NCI-H146 treated with DMSO at 0.1 percent for 48 hours (cell line): ENCODE data around the gene ARHGEF4.

ENCODE experiments used
- DNase-seq: peaks from one replicate; lab custom pipeline; 2025; ENCODE audit not compliant: unreplicated experiment; lab: John Stamatoyannopoulos, UW

ARHGEF4 gene

DNA sequence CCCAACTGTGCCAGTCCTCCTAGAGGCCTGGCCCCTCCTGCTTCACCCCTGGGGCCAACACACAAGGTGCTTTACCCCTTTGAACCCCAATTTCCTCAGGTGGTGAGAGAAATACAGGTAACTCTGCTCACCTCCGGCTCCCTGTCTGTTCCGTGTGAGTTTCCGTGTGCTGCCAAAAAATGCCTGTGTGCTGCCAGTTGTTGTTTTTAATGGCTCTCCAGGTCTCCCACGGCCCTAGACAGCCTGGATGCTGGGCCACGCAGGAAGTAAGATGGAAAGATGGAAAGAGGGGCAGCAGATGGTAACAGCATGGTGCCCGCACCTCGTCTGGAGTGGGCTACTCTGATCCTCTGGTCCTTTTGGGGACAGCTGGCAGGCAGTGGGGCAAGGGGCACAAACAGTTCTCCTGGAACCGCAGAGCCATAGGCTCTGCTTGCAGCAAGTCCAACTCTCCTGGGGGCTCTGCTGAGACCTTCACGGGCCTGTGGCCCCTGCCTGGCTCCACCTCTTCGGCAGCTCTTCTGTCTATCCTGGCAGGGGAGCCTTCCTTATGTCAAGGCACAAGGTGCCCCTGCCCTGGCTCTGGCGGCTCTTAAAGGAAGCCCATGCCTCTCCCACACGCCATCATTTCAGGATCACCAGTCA, 4.3 kb upstream of the ARHGEF4 start:
- no peak for DNase-seq

DNA sequence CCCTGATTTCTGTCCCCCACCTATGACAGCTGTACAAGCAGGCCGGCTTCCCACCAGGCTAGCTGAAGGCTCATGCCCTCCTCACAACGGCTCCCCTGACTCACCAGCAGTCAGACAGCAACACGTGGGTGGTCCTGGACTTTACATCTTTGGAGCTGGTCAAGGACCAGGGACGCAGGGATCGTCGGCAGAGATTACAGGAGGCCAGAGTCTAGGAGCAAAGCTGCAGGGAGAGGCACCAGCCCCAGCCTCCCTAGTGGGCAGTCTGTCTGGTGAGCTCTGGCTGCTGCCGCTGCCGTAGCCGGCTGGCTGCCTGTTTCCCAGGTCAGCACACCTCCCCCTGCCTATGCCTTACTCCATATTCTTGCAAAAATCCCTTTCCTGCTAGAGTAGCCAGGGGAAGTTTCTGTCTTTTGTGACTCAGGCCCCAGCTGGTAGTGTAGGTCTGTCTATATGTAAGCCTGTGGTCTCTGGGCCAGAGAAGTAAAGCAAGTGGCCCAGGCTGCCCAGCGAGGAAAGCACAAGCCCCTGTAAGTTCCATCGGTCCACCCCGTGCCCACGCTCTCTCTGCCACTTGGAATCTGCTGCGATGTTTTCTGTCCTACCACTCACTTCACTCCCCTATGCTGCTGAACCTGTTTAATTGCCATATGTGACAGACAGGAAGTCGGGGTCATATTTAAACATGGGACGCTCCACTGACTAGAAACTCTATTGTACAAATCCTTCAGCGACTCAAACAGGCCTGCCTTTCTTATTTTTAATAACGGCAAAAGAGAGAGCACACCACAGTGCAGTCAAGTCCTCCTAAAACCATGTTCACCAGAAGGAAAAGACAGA, 2.4 kb upstream of the ARHGEF4 start:
- DNase-seq, result no peak

DNA sequence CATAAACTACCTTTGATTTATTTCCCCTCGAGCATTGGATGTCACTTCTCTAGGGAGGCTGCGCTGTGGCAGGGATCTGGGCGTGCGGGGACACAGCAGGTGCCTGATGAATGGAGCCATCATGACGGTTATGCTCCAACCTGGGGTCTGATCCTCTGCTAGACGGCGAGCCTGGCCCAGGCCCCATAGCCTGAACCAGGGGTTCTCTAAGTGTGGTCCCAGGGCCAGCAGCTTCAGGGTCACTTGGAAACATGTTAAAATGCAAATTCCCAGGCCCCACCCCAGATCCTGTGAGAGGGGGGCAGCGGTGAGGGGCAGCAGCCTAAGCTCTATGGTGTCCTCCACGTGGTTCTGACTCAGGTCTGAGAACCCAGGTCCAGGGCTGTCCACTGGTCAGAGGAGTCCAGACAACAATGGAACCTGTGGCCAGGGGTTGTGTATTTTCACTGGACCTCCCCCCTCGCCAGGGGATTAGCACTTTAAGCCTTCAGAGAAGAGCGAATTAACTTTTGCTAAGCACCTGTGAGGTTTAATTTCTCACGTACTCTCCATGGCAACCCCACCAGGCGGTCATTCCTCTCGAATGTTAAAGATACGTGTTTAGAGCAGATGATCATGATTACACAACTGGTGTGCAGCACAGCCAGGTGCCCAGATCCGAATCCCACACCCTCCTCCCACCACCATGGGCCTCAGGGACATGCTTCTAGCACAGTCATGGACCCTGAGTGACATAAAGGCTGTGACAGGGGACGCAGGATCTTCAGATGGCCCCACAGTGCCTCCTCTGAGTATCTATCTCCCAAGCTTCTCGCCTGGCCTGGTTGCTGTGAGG, 1.6 kb upstream of the ARHGEF4 start:
- no peak for DNase-seq

DNA sequence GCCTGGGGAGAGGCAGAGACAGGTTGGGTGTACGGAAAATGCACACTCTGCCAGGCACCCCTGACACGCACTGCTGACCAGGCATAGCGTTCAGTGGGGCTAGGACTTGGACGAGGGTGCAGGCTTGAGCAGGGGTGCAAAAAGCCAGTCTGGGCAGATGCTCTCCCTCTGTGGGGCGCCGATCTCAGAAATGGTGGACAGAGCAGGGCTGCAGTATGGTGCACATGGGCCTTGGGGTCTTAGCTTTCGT, 1.0 kb upstream of the ARHGEF4 start:
- DNase-seq, result no peak

DNA sequence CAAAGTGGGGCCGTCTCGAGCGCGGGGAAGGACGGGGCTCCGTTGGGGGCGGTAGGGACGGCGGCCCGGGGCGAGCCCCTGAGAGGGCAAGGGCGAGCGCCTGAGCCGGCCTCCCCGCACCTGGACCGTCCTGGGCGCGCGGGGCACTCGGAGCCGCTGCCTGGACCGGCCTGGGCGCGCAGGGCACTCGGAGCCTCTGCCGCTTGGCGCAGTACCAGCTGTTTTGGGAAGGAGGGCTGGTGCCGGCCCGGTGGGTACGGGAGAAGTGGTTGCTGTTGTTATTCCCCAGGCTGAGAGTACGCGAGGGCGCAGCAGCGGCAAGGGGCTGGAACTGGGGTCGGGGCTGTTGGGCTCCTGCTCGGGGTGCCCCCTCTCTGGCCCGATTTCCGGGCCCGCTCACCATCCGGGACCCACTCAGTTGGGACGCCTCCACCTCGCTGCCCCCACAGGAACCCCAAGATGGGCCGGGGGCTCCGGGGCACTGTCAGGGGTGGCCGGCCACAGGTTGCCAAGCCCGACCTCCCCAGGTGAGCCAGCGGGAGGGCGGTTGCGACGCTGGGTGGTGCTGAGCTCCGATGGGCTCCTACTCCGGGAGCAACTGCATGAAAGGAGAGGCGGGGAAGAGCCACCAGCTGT, 579 bp downstream of the ARHGEF4 start:
- no peak for DNase-seq

DNA sequence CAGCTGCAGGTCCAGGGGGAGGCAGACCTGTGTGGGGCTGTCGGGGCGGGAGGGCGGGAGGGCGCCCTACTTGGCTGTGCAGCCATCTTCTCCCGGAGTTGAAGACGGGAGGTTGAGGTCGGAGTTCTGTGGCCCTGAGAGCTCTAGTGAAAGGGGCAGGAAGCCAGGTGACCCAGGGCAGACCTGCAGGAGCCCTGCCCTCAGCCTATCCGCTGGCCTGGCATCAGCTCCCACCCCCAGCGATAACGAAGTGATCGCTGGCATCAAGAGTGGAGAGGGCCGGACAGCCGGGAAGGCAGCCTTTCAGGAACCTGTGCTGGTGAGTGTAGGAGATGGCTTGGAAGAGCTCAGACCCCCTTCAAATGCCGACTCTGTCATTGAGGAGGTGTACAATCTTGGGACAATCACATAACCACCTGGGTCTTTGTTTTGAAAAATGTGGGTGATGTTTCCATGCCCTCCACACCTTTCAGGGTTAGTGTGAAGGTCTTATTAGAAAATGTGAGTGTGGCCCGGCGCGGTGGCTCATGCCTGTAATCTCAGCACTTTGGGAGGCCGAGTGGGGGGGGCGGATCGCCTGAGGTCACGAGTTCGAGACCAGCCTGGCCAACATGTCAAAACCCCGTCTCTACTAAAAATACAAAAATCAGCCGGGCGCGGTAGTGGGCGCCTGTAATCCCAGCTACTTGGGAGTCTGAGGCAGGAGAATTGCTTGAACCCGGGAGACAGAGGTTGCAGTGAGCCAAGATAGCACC, 1.3 kb downstream of the ARHGEF4 start:
- no peak for DNase-seq

DNA sequence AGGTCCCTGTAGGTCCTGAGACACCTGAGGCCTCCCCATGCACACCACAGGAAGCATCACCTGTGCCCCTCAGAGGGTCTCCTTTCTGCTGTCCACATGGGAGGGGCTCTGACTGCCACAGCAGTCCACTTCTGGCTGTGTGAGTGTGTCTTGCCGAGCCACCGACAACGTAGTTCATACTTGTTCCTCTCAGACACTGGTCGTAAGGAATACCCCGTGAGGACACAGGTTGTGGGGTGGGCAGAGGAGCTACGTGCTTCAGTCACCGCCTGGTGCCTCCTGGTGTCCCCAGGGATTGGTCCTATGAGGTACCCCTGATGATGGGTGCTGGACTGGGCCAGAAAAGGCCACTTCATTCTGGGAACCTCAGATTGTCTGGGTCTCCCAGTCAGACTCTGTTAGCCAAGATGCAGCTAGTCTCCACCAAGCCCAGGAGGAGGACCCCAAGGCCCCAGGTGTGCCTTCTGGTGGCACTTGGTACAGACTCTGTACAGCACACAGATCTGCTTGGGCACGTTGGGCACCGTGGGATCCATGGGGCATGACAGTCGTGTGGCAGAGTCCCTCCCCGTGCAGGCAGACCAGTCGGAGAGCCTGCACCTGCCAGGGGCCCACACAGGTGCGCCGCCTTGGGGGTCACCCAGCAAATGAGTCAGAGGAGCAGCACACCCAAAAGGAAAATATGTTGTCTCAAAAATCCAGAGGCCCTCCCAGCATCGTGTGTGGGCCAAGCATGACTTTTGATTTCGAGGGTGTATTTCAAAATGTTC, 2.5 kb downstream of the ARHGEF4 start:
- no peak for DNase-seq

DNA sequence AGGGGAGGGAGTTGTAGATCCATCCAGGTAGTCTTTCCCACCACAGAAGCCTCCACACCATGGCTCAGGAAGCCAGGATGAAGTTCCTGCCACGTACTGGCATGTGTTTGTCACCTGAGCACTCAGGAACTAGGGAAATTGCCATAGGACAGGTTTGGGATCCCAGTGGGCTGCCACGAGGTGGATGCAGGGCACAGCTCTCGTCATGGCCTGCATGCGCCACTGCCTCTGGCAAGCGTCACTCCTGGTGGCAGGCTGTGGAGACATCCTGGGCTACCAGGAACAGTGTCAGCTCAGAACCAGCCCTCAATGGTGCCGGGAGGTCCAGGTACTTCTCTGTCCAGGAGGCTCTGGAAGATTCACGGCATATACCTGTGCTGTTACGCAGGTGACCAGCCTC, 3.8 kb downstream of the ARHGEF4 start:
- DNase-seq, result no peak

DNA sequence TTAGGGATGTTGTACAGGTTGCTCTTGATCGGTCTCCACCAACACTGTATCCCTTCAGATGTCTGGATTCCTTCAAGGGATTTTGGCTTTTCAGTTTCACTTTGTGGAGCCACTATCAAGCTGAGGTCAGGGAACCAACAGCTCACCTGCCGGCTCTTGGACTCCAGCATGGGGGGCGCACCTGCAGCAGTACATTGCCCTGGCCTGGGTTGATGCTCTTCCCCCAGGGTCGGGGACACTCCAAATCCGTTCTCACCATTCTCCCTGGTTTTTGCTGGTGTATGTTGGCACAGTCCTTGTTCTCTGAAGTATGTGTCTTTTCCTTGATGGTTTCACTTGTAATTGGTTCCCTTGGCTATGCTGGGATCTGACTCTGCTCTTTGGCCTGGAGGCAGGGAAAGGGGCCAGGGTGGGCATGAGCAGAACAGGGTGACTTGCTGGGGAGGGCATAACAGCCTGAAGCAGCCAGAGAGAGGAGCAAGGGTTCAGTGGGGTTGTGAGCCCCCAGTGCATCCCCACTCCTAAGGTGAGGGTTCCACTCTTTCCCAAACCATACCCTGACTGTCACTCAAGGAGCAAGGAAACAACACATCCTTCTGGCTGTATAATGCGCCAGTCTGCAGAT, 5.1 kb downstream of the ARHGEF4 start:
- DNase-seq, result no peak

DNA sequence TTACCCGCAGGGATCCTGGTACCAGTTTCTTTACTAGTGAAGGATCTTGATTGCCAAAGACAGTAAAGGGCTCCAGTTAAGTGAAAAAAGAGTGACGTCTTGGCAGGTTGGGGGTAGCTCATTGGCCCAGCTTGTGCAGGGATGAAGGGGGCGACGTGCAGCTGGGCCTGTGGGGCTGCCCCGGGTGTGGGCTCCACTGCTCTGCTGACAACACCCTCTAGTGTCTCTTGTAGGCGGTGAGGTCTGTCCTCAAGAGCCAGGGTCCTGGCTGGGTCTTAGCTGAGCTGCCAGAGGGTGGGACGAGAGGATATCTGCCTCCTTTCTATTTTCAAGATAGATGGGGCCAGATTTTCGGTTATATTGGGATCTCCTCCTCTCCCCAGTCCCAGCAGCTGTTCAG, 6.1 kb downstream of the ARHGEF4 start:
- no peak for DNase-seq

DNA sequence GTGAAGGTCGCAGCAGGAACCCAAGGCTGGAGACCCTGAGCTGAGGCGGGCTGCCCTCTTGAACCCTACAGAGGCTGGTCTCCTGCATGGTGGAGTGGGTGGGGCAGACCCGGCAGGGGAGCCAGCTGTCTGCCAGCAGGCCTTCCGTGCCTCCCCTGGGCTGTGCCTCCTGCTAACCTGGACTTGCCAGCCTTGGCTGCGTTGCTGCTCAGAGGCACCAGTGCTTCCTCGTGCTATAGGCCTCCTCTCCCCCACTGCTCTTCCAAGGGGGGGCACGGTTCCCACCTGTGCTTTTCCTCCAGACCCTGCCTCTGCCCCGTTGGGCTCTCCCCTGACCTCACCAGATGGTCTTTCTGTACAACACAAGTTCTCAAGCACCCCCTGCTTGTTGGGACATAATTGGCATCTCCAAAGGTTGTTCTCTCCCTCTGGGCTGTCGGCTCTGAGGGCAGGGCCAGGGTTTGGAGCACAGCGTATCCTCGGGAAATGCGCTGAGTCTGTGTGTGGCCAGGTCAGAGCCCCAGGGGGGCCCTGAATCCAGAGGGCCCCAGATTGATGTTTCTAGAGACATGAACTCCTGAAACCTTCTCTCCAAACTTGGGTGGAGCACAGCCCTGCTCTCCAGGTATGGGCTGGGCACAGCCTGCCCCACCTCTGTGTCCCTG, 6.7 kb downstream of the ARHGEF4 start:
- DNase-seq, result no peak

DNA sequence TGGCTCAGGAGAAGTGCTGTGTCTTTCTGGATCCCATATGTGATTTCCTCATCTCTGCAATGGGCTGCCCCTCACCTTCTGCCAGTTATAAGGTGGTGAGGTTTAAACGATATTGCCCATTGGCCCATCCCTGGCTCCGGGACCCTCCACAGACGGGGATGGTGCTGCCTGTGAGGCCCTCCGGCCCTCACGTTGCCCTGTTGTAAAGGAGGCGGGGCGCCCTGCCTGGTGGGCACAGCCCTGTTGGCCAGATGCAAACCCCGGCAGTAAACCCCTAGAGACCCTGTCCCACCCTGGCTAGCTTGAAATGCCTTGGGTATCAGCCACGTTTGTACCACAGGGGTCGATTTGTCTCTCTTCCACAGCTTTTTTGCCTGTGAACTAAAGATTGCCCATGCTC, 7.4 kb downstream of the ARHGEF4 start:
- DNase-seq, result no peak

DNA sequence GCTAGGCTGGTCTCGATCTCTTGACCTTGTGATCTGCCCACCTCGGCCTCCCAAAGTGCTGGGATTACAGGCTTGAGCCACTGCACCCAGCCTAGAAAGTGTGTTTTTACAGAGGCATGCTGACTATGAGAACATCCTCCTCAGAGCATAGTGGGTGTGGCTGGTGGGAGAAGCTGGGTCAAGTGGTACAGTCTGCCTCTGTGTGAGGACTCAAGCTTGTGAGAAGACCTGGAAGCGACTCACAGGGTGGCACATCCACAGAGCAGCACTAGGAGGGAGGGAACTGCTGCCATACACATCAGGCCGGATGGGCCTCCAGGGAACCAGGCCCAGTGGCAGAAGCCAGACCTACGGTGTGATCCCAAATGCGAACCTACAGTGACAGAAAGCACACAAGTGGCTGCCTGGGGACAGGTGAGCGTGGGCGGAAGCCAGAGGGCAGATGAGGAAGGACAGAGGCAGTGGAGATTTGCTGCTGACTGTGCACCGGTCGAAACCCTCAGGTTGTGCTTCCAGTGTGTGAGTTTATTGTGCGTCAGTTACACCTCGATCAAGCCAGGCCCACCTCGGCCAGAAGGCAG, 8.9 kb downstream of the ARHGEF4 start:
- no peak for DNase-seq

DNA sequence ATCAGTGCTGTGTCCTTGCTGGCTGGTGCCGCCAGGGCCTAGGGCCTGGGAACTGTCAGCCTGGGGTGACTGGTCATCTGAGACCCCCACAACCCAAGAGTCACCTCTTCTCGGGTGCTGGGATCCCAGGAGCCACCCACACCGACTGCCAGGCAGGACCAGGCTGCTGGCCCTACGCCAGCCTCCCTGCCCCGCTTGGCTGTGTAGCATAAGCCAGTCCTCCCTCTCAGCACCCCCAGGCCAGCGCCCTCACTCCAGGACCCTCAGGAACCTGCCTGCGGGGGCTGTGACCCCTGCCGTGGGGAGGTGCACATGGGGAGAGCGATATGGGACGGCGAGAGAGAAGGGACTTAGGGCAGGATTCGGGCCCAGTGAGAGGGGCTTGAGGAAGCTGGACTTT, 9.5 kb downstream of the ARHGEF4 start:
- no peak for DNase-seq

DNA sequence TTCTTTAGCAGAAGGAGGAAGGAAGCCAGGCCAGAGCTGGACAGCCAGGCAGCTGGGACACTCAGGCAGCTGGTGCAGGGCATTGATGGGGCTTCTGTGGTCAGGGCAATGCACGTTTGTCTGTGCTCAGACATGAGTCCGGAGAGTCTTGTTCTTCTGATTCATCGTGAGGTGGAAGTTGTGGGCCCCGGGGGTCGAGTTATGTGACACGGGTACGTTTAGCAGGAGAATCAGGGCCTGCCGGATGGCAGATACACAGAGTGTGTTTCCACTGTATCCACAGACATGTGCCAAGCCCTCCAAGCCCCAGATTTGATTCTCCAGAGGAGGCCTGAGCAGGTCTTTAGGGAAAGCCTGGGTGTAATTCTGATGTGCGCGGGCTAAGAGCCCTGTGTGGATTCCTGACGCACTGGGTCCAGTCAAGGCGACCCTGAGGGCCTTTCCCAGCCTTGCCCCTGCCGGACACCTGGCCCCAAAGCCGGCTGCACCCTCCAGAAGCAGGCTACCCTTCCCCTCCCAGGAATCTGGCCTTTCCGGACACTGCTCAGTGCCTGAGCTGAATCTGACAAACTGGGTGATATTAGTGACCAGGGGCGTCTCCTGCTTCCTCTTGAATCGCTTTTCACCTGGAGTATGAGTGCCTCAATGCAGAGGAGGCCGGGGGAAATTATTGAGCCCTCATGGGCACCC, 10.1 kb downstream of the ARHGEF4 start:
- DNase-seq, result no peak

DNA sequence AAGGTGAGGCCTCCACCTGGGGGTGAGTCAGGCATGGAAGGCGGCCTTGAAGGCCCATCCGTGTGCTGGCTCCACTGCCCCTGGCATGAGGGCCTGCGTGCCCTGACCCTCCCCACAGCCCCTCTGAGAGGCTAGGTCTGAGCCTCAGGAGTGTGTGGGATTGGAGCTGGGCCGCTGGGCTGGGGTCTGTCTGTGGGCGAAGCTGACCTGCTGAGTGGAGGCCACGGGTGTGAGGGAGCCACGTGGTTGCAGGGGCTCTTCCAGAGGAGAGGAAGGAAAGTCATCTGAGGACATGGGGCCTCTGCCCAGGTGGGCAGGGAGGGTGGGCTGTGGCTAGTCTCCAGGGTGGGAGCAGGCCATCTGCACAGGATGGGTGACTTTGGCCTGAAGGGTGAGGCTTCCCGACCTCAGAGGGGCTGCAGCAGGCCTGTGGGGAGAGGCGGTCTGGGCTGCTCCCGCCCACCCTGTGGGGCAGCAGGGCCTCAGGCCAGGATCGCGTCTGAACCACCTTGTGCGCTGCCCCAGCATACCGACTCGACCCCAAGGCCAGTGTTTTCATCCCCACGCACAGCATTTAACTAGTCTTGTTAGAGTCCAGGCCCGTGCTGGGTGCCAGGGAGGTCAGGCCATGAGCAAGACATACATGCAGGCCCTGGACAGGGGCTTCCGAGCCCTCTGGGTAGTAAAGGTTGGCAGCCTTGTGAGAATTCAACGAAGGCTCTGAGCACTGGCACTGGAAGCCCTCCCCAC, 11.2 kb downstream of the ARHGEF4 start:
- no peak for DNase-seq

DNA sequence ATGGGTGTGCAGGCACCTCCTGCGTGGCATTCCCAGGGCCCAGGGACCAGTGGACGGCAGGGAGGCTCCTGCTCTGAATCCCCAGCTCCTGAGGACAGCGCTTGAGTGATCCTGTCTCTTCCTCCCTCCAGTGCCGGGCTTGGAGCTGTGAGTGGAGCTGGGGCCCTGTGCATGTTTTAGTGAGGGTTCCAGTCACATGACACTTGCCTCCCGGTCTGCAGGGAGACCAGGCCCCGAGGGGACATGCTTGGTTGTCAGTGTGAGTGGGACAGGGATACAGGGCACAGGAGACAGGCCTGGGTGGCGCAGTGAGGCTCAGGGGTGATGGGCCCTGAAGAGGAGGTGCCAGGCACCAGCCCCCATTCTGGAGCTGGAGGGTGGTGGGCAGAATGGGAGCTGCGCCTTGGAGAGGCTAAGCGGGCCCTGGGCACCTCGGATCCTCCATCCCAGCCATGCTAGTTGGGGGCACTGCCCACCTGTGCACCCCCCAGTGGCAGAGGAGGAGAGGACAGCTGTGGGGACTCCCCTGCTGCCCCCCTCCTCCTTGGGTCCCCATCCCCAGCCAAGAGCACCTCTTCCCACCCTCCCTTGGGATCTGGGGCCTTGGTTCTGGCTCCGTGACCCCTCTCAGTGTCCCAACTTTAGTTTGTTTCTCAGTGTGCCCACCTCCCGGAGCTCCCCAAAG, 12.0 kb downstream of the ARHGEF4 start:
- no peak for DNase-seq
